ENCODE measurements around the gene ADAMTS17. TPM values are rescaled to one million over a fixed set of nuclear protein-coding genes. Genes with fewer than 3 reads are reported as not detected.

ADAMTS17 gene
- total RNA-seq, 1 donor from 2014 or later, result 1.5 TPM

GRCh38 chr15:100061944-100062343 is 279.8 kb downstream of the ADAMTS17 start:
- H3K4me3 Mint-ChIP-seq (ENCODE audit: unreplicated experiment), result no peak overlapping the region
- H3K36me3 Mint-ChIP-seq (ENCODE audit: unreplicated experiment), result no peaks in the 10 kb centered on the region
- peaks cover 7% of the 10 kb centered on the region for H3K4me1 Mint-ChIP-seq (ENCODE audit: unreplicated experiment)
- H3K27me3 Mint-ChIP-seq (ENCODE audit: unreplicated experiment), result peaks cover 17% of the 10 kb centered on the region
- no peak for DNase-seq (ENCODE audit: extremely low spot score, unreplicated experiment)
- H3K27ac Mint-ChIP-seq (ENCODE audit: unreplicated experiment), result no peak overlapping the region
- no peaks in the 10 kb centered on the region for H3K9me3 Mint-ChIP-seq (ENCODE audit: unreplicated experiment)
- TF ChIP-seq CTCF (IDR thresholded peaks at IDR 0.05), result no peak

GRCh38 chr15:100060276-100060926 is 281.4 kb downstream of the ADAMTS17 start:
- Mint-ChIP-seq H3K9me3 (ENCODE audit: unreplicated experiment) (no peaks in the 10 kb centered on the region), H3K4me1 (ENCODE audit: unreplicated experiment) (peaks cover 7% of the 10 kb centered on the region), H3K4me3 (ENCODE audit: unreplicated experiment) (no peak overlapping the region), H3K36me3 (ENCODE audit: unreplicated experiment) (no peaks in the 10 kb centered on the region), H3K27me3 (ENCODE audit: unreplicated experiment) (peaks cover 24% of the 10 kb centered on the region), H3K27ac (ENCODE audit: unreplicated experiment) (no peak overlapping the region)
- no peak for DNase-seq (ENCODE audit: extremely low spot score, unreplicated experiment)
- no peak for TF ChIP-seq CTCF (IDR thresholded peaks at IDR 0.05)

- no peak for TF ChIP-seq CTCF (IDR thresholded peaks at IDR 0.05)
- peaks cover 7% of the 10 kb centered on the region for H3K4me1 Mint-ChIP-seq (ENCODE audit: unreplicated experiment)
- H3K27ac Mint-ChIP-seq (ENCODE audit: unreplicated experiment), result no peak overlapping the region
- no peaks in the 10 kb centered on the region for H3K9me3 Mint-ChIP-seq (ENCODE audit: unreplicated experiment)
- DNase-seq (ENCODE audit: extremely low spot score, unreplicated experiment), result no peak
- peaks cover 22% of the 10 kb centered on the region for H3K27me3 Mint-ChIP-seq (ENCODE audit: unreplicated experiment)
- H3K4me3 Mint-ChIP-seq (ENCODE audit: unreplicated experiment), result no peak overlapping the region
- no peaks in the 10 kb centered on the region for H3K36me3 Mint-ChIP-seq (ENCODE audit: unreplicated experiment)
Measured at GRCh38 chr15:100059521-100059920, 282.3 kb downstream of the ADAMTS17 start.

- Mint-ChIP-seq H3K9me3 (ENCODE audit: unreplicated experiment) (no peaks in the 10 kb centered on the region), H3K4me1 (ENCODE audit: unreplicated experiment) (peaks cover 7% of the 10 kb centered on the region), H3K4me3 (ENCODE audit: unreplicated experiment) (no peak overlapping the region), H3K27ac (ENCODE audit: unreplicated experiment) (no peak overlapping the region), H3K36me3 (ENCODE audit: unreplicated experiment) (no peaks in the 10 kb centered on the region), H3K27me3 (ENCODE audit: unreplicated experiment) (peaks cover 21% of the 10 kb centered on the region)
- DNase-seq (ENCODE audit: extremely low spot score, unreplicated experiment), result no peak
- no peak for TF ChIP-seq CTCF (IDR thresholded peaks at IDR 0.05)
Measured at GRCh38 chr15:100059094-100059493, 282.7 kb downstream of the ADAMTS17 start.

- H3K9me3 Mint-ChIP-seq (ENCODE audit: unreplicated experiment), result no peaks in the 10 kb centered on the region
- DNase-seq (ENCODE audit: extremely low spot score, unreplicated experiment), result no peak
- no peak overlapping the region for H3K27ac Mint-ChIP-seq (ENCODE audit: unreplicated experiment)
- H3K36me3 Mint-ChIP-seq (ENCODE audit: unreplicated experiment), result no peaks in the 10 kb centered on the region
- peaks cover 7% of the 10 kb centered on the region for H3K4me1 Mint-ChIP-seq (ENCODE audit: unreplicated experiment)
- TF ChIP-seq CTCF (IDR thresholded peaks at IDR 0.05), result no peak
- no peak overlapping the region for H3K4me3 Mint-ChIP-seq (ENCODE audit: unreplicated experiment)
- H3K27me3 Mint-ChIP-seq (ENCODE audit: unreplicated experiment), result peaks cover 21% of the 10 kb centered on the region
Measured at GRCh38 chr15:100058458-100058857, 283.3 kb downstream of the ADAMTS17 start.

Data from osteocyte (in vitro differentiated cells).